DND-41 (cell line): Measurements from ENCODE around the gene TPM1.

Experiments
- ATAC-seq: fragments of 200-7000 bp; cut with Tn5 transposase; 3 replicates; pipeline ENCODE4 v1.9.1; 2021; ENCODE audit warnings: low read depth; ENCODE audit not compliant: insufficient read depth
- DNase-seq: peaks from one replicate; pipeline ENCODE4 v3.0.0-alpha.2; 2020
- H2AFZ ChIP-seq: 2 replicates; pipeline ENCODE4 v1.6.0; 2012; ENCODE audit warnings: low read depth, low read length
- H3K27ac ChIP-seq: 2 replicates; pipeline ENCODE4 v1.5.1; 2012; ENCODE audit warnings: low read length, inconsistent platforms
- H3K27me3 ChIP-seq: fragments of 200-600 bp; sonication (generic); 2 replicates; pipeline ENCODE4 v1.6.0; 2012; ENCODE audit warnings: low read length, mild to moderate bottlenecking, inconsistent platforms; ENCODE audit not compliant: insufficient read depth, poor library complexity
- H3K36me3 ChIP-seq: 2 replicates; pipeline ENCODE4 v1.5.1; 2012; ENCODE audit warnings: low read length, inconsistent platforms; ENCODE audit not compliant: insufficient read depth
- H3K4me1 ChIP-seq: 2 replicates; pipeline ENCODE4 v1.5.1; 2012; ENCODE audit warnings: mild to moderate bottlenecking, low read length; ENCODE audit not compliant: insufficient read depth
- H3K4me2 ChIP-seq: 2 replicates; pipeline ENCODE4 v1.6.0; 2012; ENCODE audit warnings: mild to moderate bottlenecking, moderate library complexity, low read length, inconsistent platforms; ENCODE audit not compliant: insufficient read depth
- H3K4me3 ChIP-seq, 2 experiments: fragments of 200-600 bp in 1 of 2; shearing (Covaris generic) in 1 of 2; 2 replicates each; pipeline ENCODE4 v1.5.1; 2012 to 2016; ENCODE audit warnings: inconsistent platforms in 2 of 2, low read length in 2 of 2, mild to moderate bottlenecking in 2 of 2, low read depth in 1 of 2, moderate library complexity in 1 of 2
- H3K79me2 ChIP-seq: 2 replicates; pipeline ENCODE4 v1.6.0; 2012; ENCODE audit warnings: low read length, inconsistent platforms; ENCODE audit not compliant: insufficient read depth
- H3K9ac ChIP-seq: 2 replicates; pipeline ENCODE4 v1.6.0; 2012; ENCODE audit warnings: low read depth, mild to moderate bottlenecking, inconsistent platforms, low read length, moderate library complexity
- H3K9me3 ChIP-seq: 2 replicates; pipeline ENCODE4 v1.5.1; 2012; ENCODE audit warnings: low read length, moderate library complexity, mild to moderate bottlenecking, inconsistent platforms; ENCODE audit not compliant: insufficient read depth, severe bottlenecking
- H4K20me1 ChIP-seq: 2 replicates; pipeline ENCODE4 v1.6.0; 2012; ENCODE audit warnings: low read length; ENCODE audit not compliant: insufficient read depth
- CTCF ChIP-seq: IDR thresholded peaks from 2 replicates; pipeline ENCODE4 v1.5.1; 2012; ENCODE audit warnings: borderline replicate concordance, low read length, moderate library complexity, mild to moderate bottlenecking; ENCODE audit not compliant: poor library complexity, severe bottlenecking; ENCODE audit errors: extremely low read depth
- EZH2 ChIP-seq: IDR thresholded peaks from 3 replicates; pipeline ENCODE4 v1.6.1; 2012; ENCODE audit warnings: borderline replicate concordance, low read depth, mild to moderate bottlenecking, moderate library complexity, low read length, inconsistent platforms; ENCODE audit not compliant: severe bottlenecking

TPM1 gene

GRCh38 chr15:63086271-63086670, 43.7 kb downstream of the TPM1 start:
- H3K9me3 ChIP-seq: no peaks in the 10 kb centered on the region
- TF ChIP-seq CTCF: no peak
- TF ChIP-seq EZH2: no peak
- DNase-seq: no peak
- no peak for ATAC-seq
- peaks cover 9% of the 10 kb centered on the region for H3K4me1 ChIP-seq
- H3K9ac ChIP-seq: no peak overlapping the region
- H3K36me3 ChIP-seq: no peaks in the 10 kb centered on the region
- H3K4me2 ChIP-seq: no peak overlapping the region
- H2AFZ ChIP-seq: no peak overlapping the region
- H3K27me3 ChIP-seq: no peaks in the 10 kb centered on the region
- no peaks in the 10 kb centered on the region; the same call in 1 of the 2 replicates for H4K20me1 ChIP-seq
- H3K79me2 ChIP-seq: no peaks in the 10 kb centered on the region
- H3K4me3 ChIP-seq: no peak overlapping the region
- no peak overlapping the region for H3K27ac ChIP-seq

- Histone ChIP-seq H3K27me3 (no peaks in the 10 kb centered on the region), H3K9ac (no peak overlapping the region), H3K79me2 (no peaks in the 10 kb centered on the region), H3K4me2 (no peak overlapping the region), H3K36me3 (no peaks in the 10 kb centered on the region), H4K20me1 (no peaks in the 10 kb centered on the region; the same call in 1 of the 2 replicates), H3K4me1 (peaks cover 9% of the 10 kb centered on the region), H2AFZ (no peak overlapping the region), H3K9me3 (no peaks in the 10 kb centered on the region), H3K27ac (no peak overlapping the region), H3K4me3 (no peak overlapping the region)
- TF ChIP-seq EZH2: no peak
- no peak for TF ChIP-seq CTCF
- ATAC-seq: no peak
- no peak for DNase-seq
Measured at GRCh38 chr15:63086947-63087346, 44.4 kb downstream of the TPM1 start.

- TF ChIP-seq EZH2 (no peak), CTCF (no peak)
Measured at GRCh38 chr15:63088533-63089245, 46.1 kb downstream of the TPM1 start.

More at GRCh38 chr15:63088533-63089245, 46.1 kb downstream of the TPM1 start:
- no peak overlapping the region for H3K9ac ChIP-seq
- no peak overlapping the region for H3K27ac ChIP-seq
- H4K20me1 ChIP-seq: no peaks in the 10 kb centered on the region; the same call in 1 of the 2 replicates
- H3K4me2 ChIP-seq: no peak overlapping the region
- no peak overlapping the region for H3K4me3 ChIP-seq
- DNase-seq: no peak
- H3K79me2 ChIP-seq: no peaks in the 10 kb centered on the region
- no peaks in the 10 kb centered on the region for H3K9me3 ChIP-seq
- peaks cover 9% of the 10 kb centered on the region for H3K4me1 ChIP-seq
- H3K36me3 ChIP-seq: no peaks in the 10 kb centered on the region
- H3K27me3 ChIP-seq: no peaks in the 10 kb centered on the region
- ATAC-seq: no peak
- no peak overlapping the region for H2AFZ ChIP-seq
